HEK293 (cell line): ENCODE measurements around the gene BCR.

Experiments used
- CTCF ChIA-PET: fragments of 350-600 bp; formaldehyde crosslinking; extraction: SDS; loops from one replicate; lab custom pipeline; 2021; ENCODE audit warnings: antibody characterized with exemption; lab: Yijun Ruan, JAX
- POLR2A ChIA-PET: fragments of 300-600 bp; formaldehyde crosslinking; extraction: SDS; loops from one replicate; lab custom pipeline; 2020; ENCODE audit warnings: antibody characterized with exemption, inconsistent platforms; lab: Yijun Ruan, JAX
- H3K27ac ChIP-seq: fragments of 200-500 bp; sonication (Bioruptor generic); 2 replicates; pipeline ENCODE4 v1.5.1; 2014; ENCODE audit warnings: low read depth, low read length, control low read depth, inconsistent platforms; ENCODE audit errors: extremely low read depth
- H3K36me3 ChIP-seq, 2 experiments: fragments of 200-500 bp in 1 of 2; sonication (Bioruptor generic) in 1 of 2; 1 replicate in 1 of 2; 2 replicates in 1 of 2; pipeline ENCODE4 v1.5.1; 2014 to 2017; ENCODE audit warnings: inconsistent platforms in 2 of 2, low read length in 2 of 2; ENCODE audit not compliant: control insufficient read depth in 2 of 2, insufficient read depth in 1 of 2
- H3K4me1 ChIP-seq: fragments of 200-500 bp; sonication (Bioruptor generic); 2 replicates; pipeline ENCODE4 v1.5.1; 2014; ENCODE audit warnings: mild to moderate bottlenecking, low read length, inconsistent platforms; ENCODE audit not compliant: control insufficient read depth, insufficient read depth
- H3K4me3 ChIP-seq: 2 replicates; pipeline ENCODE4 v1.5.1; 2011; ENCODE audit warnings: low read depth, mild to moderate bottlenecking, control low read depth, low read length, moderate library complexity
- H3K9me3 ChIP-seq: fragments of 200-500 bp; sonication (Bioruptor generic); 2 replicates; pipeline ENCODE4 v1.5.1; 2014; ENCODE audit warnings: low read depth, low read length, inconsistent platforms; ENCODE audit not compliant: control insufficient read depth, insufficient read depth
- EGR2 ChIP-seq: fragments of 450-650 bp; formaldehyde crosslinking; IDR thresholded peaks from 2 replicates; pipeline ENCODE4 v1.5.1; 2016; ENCODE audit warnings: low read depth, missing biosample characterization, missing genetic modification characterization
- GLIS1 ChIP-seq: fragments of 450-650 bp; formaldehyde crosslinking; IDR thresholded peaks from 2 replicates; pipeline ENCODE4 v1.5.1; 2016; ENCODE audit warnings: missing biosample characterization, missing genetic modification characterization
- REPIN1 ChIP-seq: fragments of 450-650 bp; formaldehyde crosslinking; IDR thresholded peaks from 2 replicates; pipeline ENCODE4 v1.5.1; 2017; ENCODE audit warnings: missing biosample characterization, missing genetic modification characterization, low read depth
- TCF7L2 ChIP-seq: IDR thresholded peaks from 2 replicates; pipeline ENCODE4 v1.6.1; 2011; ENCODE audit warnings: low read depth, mild to moderate bottlenecking, inconsistent platforms, low read length, moderate library complexity, borderline replicate concordance
- ZFHX2 ChIP-seq: fragments of 450-650 bp; formaldehyde crosslinking; conservative IDR thresholded peaks from 2 replicates; pipeline ENCODE4 v1.5.1; 2016; ENCODE audit warnings: missing biosample characterization, missing genetic modification characterization
- ZIC2 ChIP-seq: fragments of 450-650 bp; formaldehyde crosslinking; IDR thresholded peaks from 2 replicates; pipeline ENCODE4 v1.5.1; 2016; ENCODE audit warnings: missing biosample characterization, missing genetic modification characterization
- ZNF19 ChIP-seq: fragments of 450-650 bp; formaldehyde crosslinking; IDR thresholded peaks from 2 replicates; pipeline ENCODE4; 2016; ENCODE audit warnings: missing biosample characterization, missing genetic modification characterization, low read depth
- ZNF426 ChIP-seq: fragments of 450-650 bp; formaldehyde crosslinking; IDR thresholded peaks from 2 replicates; pipeline ENCODE4 v1.5.1; 2017; ENCODE audit warnings: missing biosample characterization, missing genetic modification characterization, mild to moderate bottlenecking, inconsistent platforms, moderate library complexity
- ZNF548 ChIP-seq: fragments of 450-650 bp; formaldehyde crosslinking; IDR thresholded peaks from 2 replicates; pipeline ENCODE4 v1.5.1; 2016; ENCODE audit warnings: missing biosample characterization, missing genetic modification characterization
- ZNF555 ChIP-seq: fragments of 450-650 bp; formaldehyde crosslinking; conservative IDR thresholded peaks from 2 replicates; pipeline ENCODE4 v1.5.1; 2017; ENCODE audit warnings: missing biosample characterization, mild to moderate bottlenecking, missing genetic modification characterization, inconsistent platforms
- ZNF560 ChIP-seq: fragments of 450-650 bp; formaldehyde crosslinking; IDR thresholded peaks from 2 replicates; pipeline ENCODE4 v1.5.1; 2017; ENCODE audit warnings: missing biosample characterization, missing genetic modification characterization, borderline replicate concordance
- ZNF777 ChIP-seq: fragments of 450-650 bp; formaldehyde crosslinking; IDR thresholded peaks from 2 replicates; pipeline ENCODE4 v1.5.1; 2017; ENCODE audit warnings: missing biosample characterization, missing genetic modification characterization, borderline replicate concordance
- ZSCAN23 ChIP-seq: fragments of 450-650 bp; formaldehyde crosslinking; IDR thresholded peaks from 2 replicates; pipeline ENCODE4 v1.5.1; 2016; ENCODE audit warnings: missing biosample characterization, missing genetic modification characterization
- TF ChIP-seq, protein P1 (sequence below): sonication (generic); formaldehyde crosslinking; IDR thresholded peaks from 2 replicates; pipeline ENCODE4 v1.8.1; 2022; ENCODE audit warnings: mild to moderate bottlenecking, moderate library complexity, missing genetic modification reagents
- TF ChIP-seq, protein P2 (sequence below): fragments of 450-650 bp; formaldehyde crosslinking; IDR thresholded peaks from 2 replicates; pipeline ENCODE4 v1.5.1; 2016; ENCODE audit warnings: missing biosample characterization, missing genetic modification characterization
- TF ChIP-seq, protein P3 (sequence below): fragments of 450-650 bp; formaldehyde crosslinking; IDR thresholded peaks from 2 replicates; pipeline ENCODE4 v1.5.1; 2017; ENCODE audit warnings: missing biosample characterization, missing genetic modification characterization
- TF ChIP-seq, protein P4 (sequence below): fragments of 450-650 bp; formaldehyde crosslinking; IDR thresholded peaks from 2 replicates; pipeline ENCODE4 v1.5.1; 2016; ENCODE audit warnings: missing biosample characterization, missing genetic modification characterization
- TF ChIP-seq, protein P5 (sequence below): fragments of 450-650 bp; IDR thresholded peaks from 2 replicates; pipeline ENCODE4 v1.5.1; 2018; ENCODE audit warnings: missing biosample characterization, mild to moderate bottlenecking, missing genetic modification characterization

BCR gene

DNA sequence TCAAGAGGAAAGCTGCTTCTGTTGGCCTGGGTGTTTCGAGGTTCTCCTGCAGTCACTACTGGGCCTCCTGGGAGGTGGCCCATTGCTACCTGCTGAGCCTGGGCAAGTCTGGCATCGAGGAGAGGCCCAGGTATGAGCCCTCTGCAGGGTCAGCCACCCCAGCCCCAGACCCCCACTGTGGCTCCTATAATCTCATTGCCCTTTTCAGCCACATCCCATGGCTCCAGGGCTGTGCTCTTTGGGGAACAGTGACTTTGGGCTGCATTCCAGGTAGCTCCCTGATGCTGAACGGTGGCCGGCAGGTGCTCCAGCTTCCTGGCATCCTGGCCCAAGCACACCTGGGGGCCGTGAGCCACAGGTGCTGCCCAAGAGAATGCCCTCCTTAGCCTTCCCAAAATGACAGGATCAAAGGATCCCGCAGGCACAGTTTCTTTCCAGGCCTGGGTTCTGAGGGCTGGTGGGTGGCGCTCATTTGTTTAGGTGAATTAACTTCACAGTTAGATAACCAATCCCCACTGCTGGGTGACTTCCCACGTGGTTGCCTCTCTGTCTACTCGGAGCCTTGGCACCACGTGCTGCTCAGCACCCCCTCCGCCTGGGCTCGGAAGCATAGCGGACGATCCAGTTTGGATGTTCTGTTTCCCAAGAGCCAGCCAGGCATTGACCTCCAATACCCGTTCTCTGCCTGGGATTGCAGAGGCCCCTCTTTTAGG is 97.4 kb downstream of the BCR start:
- Histone ChIP-seq H3K36me3 (peaks cover 0 to 87% of the 10 kb centered on the region in 2 experiments; a peak in 1 of 3 replicates), H3K27ac (no peak overlapping the region), H3K4me1 (no peaks in the 10 kb centered on the region), H3K9me3 (no peaks in the 10 kb centered on the region), H3K4me3 (no peak overlapping the region)
- CTCF ChIA-PET, result interaction anchor here (0.6 to 2.4 kb wide), 8 partner anchors 34 to 422 kb away, joined by 3 to 11 read pairs (median 4); partner anchors contain the start of gene BCR
- POLR2A ChIA-PET, result interaction anchor here (1.2 kb wide), 1 partner anchor 95 kb away, joined by 3 read pairs; no protein-coding TSS in a partner anchor
- TF ChIP-seq ZIC2 (peak; percentile 44; the same call in 1 of the 2 replicates), REPIN1 (tag by site-specific recombination) (no peak), ZNF555 (tag by site-specific recombination) (no peak)
- TF ChIP-seq, protein P1, sequence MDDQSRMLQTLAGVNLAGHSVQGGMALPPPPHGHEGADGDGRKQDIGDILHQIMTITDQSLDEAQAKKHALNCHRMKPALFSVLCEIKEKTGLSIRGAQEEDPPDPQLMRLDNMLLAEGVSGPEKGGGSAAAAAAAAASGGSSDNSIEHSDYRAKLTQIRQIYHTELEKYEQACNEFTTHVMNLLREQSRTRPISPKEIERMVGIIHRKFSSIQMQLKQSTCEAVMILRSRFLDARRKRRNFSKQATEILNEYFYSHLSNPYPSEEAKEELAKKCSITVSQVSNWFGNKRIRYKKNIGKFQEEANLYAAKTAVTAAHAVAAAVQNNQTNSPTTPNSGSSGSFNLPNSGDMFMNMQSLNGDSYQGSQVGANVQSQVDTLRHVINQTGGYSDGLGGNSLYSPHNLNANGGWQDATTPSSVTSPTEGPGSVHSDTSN, result no peak
- TF ChIP-seq, all 188 proteins: peak for 1

DNA sequence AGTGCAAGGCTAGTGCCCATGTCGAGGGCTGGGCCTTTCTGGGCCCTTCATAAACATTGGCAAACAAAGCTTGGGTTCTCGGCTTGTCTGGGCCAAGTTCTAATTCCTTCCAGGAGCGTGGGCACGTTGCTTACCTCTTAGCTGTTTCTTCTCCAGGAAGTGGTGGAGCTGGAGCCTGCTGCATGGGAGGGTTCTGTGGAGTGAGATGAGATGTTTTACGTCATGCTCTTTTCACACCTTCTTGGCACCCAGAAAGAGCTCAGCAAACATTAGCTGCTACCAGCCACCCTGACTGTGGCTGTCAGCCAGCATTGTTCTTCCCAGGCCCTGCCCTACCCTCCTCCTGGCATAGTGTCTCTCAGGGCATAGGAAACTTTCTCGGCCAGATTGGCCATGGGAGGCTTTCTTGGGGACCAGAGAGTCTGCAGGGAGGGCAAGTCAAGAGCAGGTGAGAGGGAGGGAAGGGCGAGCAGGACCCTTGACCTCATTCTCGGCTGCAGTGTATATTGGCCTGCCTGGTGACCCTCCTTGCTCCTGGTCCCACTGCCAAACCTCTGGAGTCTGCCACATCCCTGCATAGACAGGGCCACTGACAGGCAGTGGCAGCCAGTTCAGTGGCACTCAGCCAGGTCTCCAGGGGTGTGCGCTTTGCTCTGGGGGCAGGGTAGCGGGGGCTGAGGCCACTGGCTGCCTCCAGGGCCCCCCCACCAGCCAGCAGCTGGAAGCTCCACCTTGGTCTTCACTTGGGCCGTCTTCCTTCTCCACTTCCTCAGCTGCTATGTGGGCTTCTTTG is 98.8 kb downstream of the BCR start:
- H3K9me3 ChIP-seq, result no peaks in the 10 kb centered on the region
- ChIA-PET CTCF (interaction anchor here (0.6 to 2.4 kb wide), 11 partner anchors 12 to 922 kb away, joined by 3 to 11 read pairs (median 5); partner anchors contain the start of gene BCR), POLR2A (interaction anchor here (0.9 to 1.2 kb wide), 2 partner anchors 89 to 96 kb away, joined by 3 read pairs; no protein-coding TSS in a partner anchor)
- no peaks in the 10 kb centered on the region for H3K4me1 ChIP-seq
- H3K36me3 ChIP-seq, result peaks cover 0 to 87% of the 10 kb centered on the region in 2 experiments; a peak in 1 of 3 replicates
- no peak overlapping the region for H3K27ac ChIP-seq
- no peak overlapping the region for H3K4me3 ChIP-seq
- TF ChIP-seq, protein P1, result no peak
- peak; percentile 49 for TF ChIP-seq GLIS1 (tag by site-specific recombination)
- TF ChIP-seq, protein P2, sequence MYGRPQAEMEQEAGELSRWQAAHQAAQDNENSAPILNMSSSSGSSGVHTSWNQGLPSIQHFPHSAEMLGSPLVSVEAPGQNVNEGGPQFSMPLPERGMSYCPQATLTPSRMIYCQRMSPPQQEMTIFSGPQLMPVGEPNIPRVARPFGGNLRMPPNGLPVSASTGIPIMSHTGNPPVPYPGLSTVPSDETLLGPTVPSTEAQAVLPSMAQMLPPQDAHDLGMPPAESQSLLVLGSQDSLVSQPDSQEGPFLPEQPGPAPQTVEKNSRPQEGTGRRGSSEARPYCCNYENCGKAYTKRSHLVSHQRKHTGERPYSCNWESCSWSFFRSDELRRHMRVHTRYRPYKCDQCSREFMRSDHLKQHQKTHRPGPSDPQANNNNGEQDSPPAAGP (tag by site-specific recombination), result peak; percentile 73; the same call in 1 of the 2 replicates
- TF ChIP-seq TCF7L2, result no peak
- TF ChIP-seq ZNF548 (tag by site-specific recombination), result peak; percentile 75

DNA sequence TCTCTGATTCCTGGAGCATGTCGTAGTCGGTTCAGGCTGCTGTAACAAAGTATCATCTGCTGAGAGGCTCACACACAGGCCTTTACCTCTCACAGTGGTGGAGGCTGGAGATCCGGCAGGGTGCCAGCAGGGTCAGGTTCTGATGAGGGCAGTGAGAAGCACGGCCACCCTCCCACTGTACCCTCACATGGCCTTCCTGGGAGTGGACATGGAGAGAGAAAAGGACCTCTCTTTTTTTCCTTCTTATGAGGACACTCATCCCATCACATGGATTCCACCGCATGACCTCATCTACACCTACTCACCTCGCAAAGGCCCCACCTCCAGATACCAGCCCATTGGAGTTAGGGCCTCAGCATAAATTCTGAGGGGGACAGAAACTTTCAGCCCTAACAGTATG is 99.5 kb downstream of the BCR start:
- peaks cover 0 to 90% of the 10 kb centered on the region in 2 experiments; a peak in 1 of 3 replicates for H3K36me3 ChIP-seq
- POLR2A ChIA-PET, result no interaction called here
- CTCF ChIA-PET, result interaction anchor here (1.6 to 8.4 kb wide), 3 partner anchors 104 to 106 kb away, joined by 9 to 207 read pairs (median 11); partner anchors contain the start of gene BCR
- TF ChIP-seq ZFHX2 (tag by site-specific recombination) (peak; percentile 80), ZSCAN23 (tag by site-specific recombination) (no peak), ZNF777 (tag by site-specific recombination) (no peak), ZNF560 (no peak), ZNF19 (no peak), EGR2 (tag by site-specific recombination) (peak; percentile 61; the same call in 1 of the 2 replicates), ZNF426 (no peak)
- TF ChIP-seq, protein P3, sequence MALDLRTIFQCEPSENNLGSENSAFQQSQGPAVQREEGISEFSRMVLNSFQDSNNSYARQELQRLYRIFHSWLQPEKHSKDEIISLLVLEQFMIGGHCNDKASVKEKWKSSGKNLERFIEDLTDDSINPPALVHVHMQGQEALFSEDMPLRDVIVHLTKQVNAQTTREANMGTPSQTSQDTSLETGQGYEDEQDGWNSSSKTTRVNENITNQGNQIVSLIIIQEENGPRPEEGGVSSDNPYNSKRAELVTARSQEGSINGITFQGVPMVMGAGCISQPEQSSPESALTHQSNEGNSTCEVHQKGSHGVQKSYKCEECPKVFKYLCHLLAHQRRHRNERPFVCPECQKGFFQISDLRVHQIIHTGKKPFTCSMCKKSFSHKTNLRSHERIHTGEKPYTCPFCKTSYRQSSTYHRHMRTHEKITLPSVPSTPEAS, result no peak
- TF ChIP-seq, protein P4, sequence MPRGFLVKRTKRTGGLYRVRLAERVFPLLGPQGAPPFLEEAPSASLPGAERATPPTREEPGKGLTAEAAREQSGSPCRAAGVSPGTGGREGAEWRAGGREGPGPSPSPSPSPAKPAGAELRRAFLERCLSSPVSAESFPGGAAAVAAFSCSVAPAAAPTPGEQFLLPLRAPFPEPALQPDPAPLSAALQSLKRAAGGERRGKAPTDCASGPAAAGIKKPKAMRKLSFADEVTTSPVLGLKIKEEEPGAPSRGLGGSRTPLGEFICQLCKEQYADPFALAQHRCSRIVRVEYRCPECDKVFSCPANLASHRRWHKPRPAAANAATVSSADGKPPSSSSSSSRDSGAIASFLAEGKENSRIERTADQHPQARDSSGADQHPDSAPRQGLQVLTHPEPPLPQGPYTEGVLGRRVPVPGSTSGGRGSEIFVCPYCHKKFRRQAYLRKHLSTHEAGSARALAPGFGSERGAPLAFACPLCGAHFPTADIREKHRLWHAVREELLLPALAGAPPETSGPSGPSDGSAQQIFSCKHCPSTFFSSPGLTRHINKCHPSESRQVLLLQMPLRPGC (tag by site-specific recombination), result no peak
- TF ChIP-seq, protein P5, sequence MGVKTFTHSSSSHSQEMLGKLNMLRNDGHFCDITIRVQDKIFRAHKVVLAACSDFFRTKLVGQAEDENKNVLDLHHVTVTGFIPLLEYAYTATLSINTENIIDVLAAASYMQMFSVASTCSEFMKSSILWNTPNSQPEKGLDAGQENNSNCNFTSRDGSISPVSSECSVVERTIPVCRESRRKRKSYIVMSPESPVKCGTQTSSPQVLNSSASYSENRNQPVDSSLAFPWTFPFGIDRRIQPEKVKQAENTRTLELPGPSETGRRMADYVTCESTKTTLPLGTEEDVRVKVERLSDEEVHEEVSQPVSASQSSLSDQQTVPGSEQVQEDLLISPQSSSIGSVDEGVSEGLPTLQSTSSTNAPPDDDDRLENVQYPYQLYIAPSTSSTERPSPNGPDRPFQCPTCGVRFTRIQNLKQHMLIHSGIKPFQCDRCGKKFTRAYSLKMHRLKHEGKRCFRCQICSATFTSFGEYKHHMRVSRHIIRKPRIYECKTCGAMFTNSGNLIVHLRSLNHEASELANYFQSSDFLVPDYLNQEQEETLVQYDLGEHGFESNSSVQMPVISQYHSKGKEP (tag by site-specific recombination), result no peak

More for the DNA sequence above, 99.5 kb downstream of the BCR start:
- Histone ChIP-seq H3K27ac (no peak overlapping the region), H3K4me1 (no peaks in the 10 kb centered on the region), H3K9me3 (no peaks in the 10 kb centered on the region), H3K4me3 (no peak overlapping the region)
